ENCODE results near the gene SLC17A2.

- TF ChIP-seq ZNF585B (tag by site-specific recombination; IDR thresholded peaks at IDR 0.05) (no peak), CTCF (tag by site-specific recombination; IDR thresholded peaks at IDR 0.05) (no peak), ZNF398 (tag by site-specific recombination; IDR thresholded peaks at IDR 0.05) (no peak), ZSCAN18 (tag by site-specific recombination; IDR thresholded peaks at IDR 0.05) (no peak), ZBTB8A (tag by site-specific recombination; IDR thresholded peaks at IDR 0.05) (no peak), KLF8 (tag by site-specific recombination; IDR thresholded peaks at IDR 0.05) (no peak), HOXA7 (CRISPR knock-in tag; IDR thresholded peaks at IDR 0.05; ENCODE audit: borderline replicate concordance) (no peak), GLIS1 (tag by site-specific recombination; IDR thresholded peaks at IDR 0.05) (no peak), ZNF10 (tag by site-specific recombination; IDR thresholded peaks at IDR 0.05) (no peak), REST (tag by site-specific recombination; IDR thresholded peaks at IDR 0.05) (no peak), ZNF645 (tag by site-specific recombination; IDR thresholded peaks at IDR 0.05) (no peak)
Measured at GRCh38 chr6:25973923-25974555, 43.5 kb upstream of the SLC17A2 start.
